Measurements from ENCODE around the gene FOXK1. TPM values are rescaled to one million over a fixed set of nuclear protein-coding genes. Genes with fewer than 3 reads are reported as not detected.
A peak's percentile ranks its signal among the peaks of the same experiment; 100 is the strongest.

The FOXK1 gene
- total RNA-seq, 1 donor from 2014 or later = 30.2 TPM

- no peak for DNase-seq (ENCODE audit: low spot score)
Measured at GRCh38 chr7:4742852-4743251, 60.8 kb downstream of the FOXK1 start.

- peak; percentile 99 for DNase-seq (ENCODE audit: low spot score)
Measured at GRCh38 chr7:4744391-4745264, 62.5 kb downstream of the FOXK1 start.

- no peak for DNase-seq (ENCODE audit: low spot score)
Measured at GRCh38 chr7:4745265-4745919, 63.3 kb downstream of the FOXK1 start.

GRCh38 chr7:4745971-4746919 lies 64.2 kb downstream of the FOXK1 start:
- DNase-seq (ENCODE audit: low spot score) = no peak

GRCh38 chr7:4747013-4747412 lies 64.9 kb downstream of the FOXK1 start:
- no peak for DNase-seq (ENCODE audit: low spot score)

GRCh38 chr7:4747746-4748145 lies 65.7 kb downstream of the FOXK1 start:
- no peak for DNase-seq (ENCODE audit: low spot score)

GRCh38 chr7:4748231-4748681 lies 66.2 kb downstream of the FOXK1 start:
- DNase-seq (ENCODE audit: low spot score) = no peak

- DNase-seq (ENCODE audit: low spot score) = no peak
Measured at GRCh38 chr7:4749363-4749762, 67.3 kb downstream of the FOXK1 start.

GRCh38 chr7:4749798-4750197 lies 67.7 kb downstream of the FOXK1 start:
- no peak for DNase-seq (ENCODE audit: low spot score)

GRCh38 chr7:4751398-4751947 lies 69.4 kb downstream of the FOXK1 start:
- DNase-seq (ENCODE audit: low spot score) = no peak

GRCh38 chr7:4753598-4754432 lies 71.7 kb downstream of the FOXK1 start:
- peak; percentile 94 for DNase-seq (ENCODE audit: low spot score)

GRCh38 chr7:4754433-4755010 lies 72.4 kb downstream of the FOXK1 start:
- DNase-seq (ENCODE audit: low spot score) = no peak

- DNase-seq (ENCODE audit: low spot score) = no peak
Measured at GRCh38 chr7:4755045-4755444, 73.0 kb downstream of the FOXK1 start.

GRCh38 chr7:4758111-4758510 lies 76.0 kb downstream of the FOXK1 start:
- no peak for DNase-seq (ENCODE audit: low spot score)

GRCh38 chr7:4758791-4759190 lies 76.7 kb downstream of the FOXK1 start:
- DNase-seq (ENCODE audit: low spot score) = no peak

- DNase-seq (ENCODE audit: low spot score) = no peak
Measured at GRCh38 chr7:4759211-4759610, 77.1 kb downstream of the FOXK1 start.

- no peak for DNase-seq (ENCODE audit: low spot score)
Measured at GRCh38 chr7:4760952-4761351, 78.9 kb downstream of the FOXK1 start.

- no peak for DNase-seq (ENCODE audit: low spot score)
Measured at GRCh38 chr7:4762121-4763055, 80.3 kb downstream of the FOXK1 start.

Data from mesenteric fat pad (tissue), 1 donor.